ENCODE measurements around the gene SORCS2.

SORCS2 gene

GRCh38 chr4:7439699-7440098 is 247.4 kb downstream of the SORCS2 start:
- no peak overlapping the region for H3K4me3 ChIP-seq (ENCODE audit: low read depth, low read length)
- TF ChIP-seq CTCF (conservative IDR thresholded peaks at IDR 0.05; ENCODE audit: low read depth, low read length) = no peak
- DNase-seq (ENCODE audit: low read depth) = no peak

- no peak overlapping the region for H3K4me3 ChIP-seq (ENCODE audit: low read depth, low read length)
- no peak for DNase-seq (ENCODE audit: low read depth)
- TF ChIP-seq CTCF (conservative IDR thresholded peaks at IDR 0.05; ENCODE audit: low read depth, low read length) = no peak
These were observed 248.9 kb downstream of the SORCS2 start for GRCh38 chr4:7441201-7441600.

- TF ChIP-seq CTCF (conservative IDR thresholded peaks at IDR 0.05; ENCODE audit: low read depth, low read length) = no peak
- H3K4me3 ChIP-seq (ENCODE audit: low read depth, low read length) = no peak overlapping the region
- no peak for DNase-seq (ENCODE audit: low read depth)
These were observed 250.3 kb downstream of the SORCS2 start for GRCh38 chr4:7442574-7443162.

DNA sequence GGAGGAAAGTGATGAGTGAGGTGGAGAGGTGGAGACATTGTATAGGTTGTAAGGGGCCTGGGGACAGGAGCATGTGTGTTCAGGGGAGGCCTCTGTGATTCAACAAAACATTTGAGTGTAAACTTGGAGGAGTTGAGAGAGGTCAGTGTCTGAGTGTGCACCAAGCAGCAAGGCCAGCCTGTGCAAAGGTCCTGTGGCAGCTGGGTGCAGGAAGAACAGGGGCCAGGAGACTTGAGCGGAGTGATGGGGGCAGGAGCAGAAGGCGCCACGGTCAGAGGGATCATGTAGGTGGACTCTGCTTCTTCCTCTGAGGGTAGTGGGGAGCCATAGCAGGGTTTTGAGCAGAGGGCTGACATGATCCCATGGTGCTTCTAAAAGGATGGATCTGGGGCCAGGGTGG is 252.0 kb downstream of the SORCS2 start:
- TF ChIP-seq CTCF (conservative IDR thresholded peaks at IDR 0.05; ENCODE audit: low read depth, low read length) = no peak
- no peak for DNase-seq (ENCODE audit: low read depth)
- H3K4me3 ChIP-seq (ENCODE audit: low read depth, low read length) = no peak overlapping the region

DNA sequence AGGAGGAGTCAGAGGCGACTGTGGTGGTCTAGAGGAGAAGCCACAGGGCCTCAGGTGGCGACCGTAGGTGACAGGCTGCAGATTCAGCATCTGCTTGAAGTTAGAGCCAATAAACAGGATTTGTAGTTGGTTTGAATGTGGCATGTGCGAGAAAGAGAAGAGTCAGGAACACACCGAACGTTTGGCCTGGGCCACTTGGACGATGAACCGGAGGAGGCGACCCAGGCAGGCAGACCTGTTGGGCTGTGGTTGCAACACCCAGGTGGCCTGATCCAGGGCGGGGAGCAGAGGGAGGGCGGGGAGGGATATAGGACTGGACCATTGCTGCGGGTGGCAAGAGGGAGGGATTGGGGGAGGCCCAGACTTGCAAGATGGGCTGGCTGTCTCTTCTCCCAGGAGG is 252.4 kb downstream of the SORCS2 start:
- DNase-seq (ENCODE audit: low read depth) = no peak

DNA sequence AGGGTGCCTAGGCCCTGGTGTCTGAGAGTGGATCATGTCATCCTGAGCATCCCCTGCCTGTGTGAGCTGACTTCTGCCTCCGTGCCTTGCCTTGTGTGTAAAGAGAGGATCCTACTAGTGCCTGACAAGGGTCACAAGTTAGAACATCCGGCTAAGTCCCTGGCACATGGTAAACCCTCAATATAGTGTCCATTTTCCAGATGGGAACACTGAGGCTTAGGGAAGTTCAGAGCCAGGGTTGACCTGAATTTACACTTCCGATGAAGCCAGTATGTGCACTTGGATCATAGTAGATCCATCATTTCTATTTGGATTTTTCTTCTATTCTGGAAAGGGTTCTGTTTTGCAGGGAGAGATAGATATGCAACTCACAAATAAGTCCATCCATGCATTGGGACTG is 254.9 kb downstream of the SORCS2 start:
- no peak overlapping the region for H3K4me3 ChIP-seq (ENCODE audit: low read depth, low read length)
- DNase-seq (ENCODE audit: low read depth) = no peak
- TF ChIP-seq CTCF (conservative IDR thresholded peaks at IDR 0.05; ENCODE audit: low read depth, low read length) = no peak

More for the DNA sequence above, 252.4 kb downstream of the SORCS2 start:
- no peak for TF ChIP-seq CTCF (conservative IDR thresholded peaks at IDR 0.05; ENCODE audit: low read depth, low read length)
- H3K4me3 ChIP-seq (ENCODE audit: low read depth, low read length) = no peak overlapping the region

- DNase-seq (ENCODE audit: low read depth) = no peak
- TF ChIP-seq CTCF (conservative IDR thresholded peaks at IDR 0.05; ENCODE audit: low read depth, low read length) = no peak
- H3K4me3 ChIP-seq (ENCODE audit: low read depth, low read length) = no peak overlapping the region
These were observed 255.7 kb downstream of the SORCS2 start for GRCh38 chr4:7448036-7448435.

Measured in choroid plexus epithelial cell (primary cell).